Breast epithelium (tissue), 3 donors: ENCODE results near the gene CES5A.

Experiments
- POLR2A ChIP-seq: fragments of 450-650 bp; IDR thresholded peaks from one replicate; pipeline ENCODE4 v1.6.1; 2016; ENCODE audit warnings: antibody characterized with exemption, mild to moderate bottlenecking, moderate library complexity
- POLR2AphosphoS5 ChIP-seq, 3 donors: sonication (generic); formaldehyde crosslinking; IDR thresholded peaks; one replicate each; pipeline ENCODE4 v1.6.1; 2017; ENCODE audit warnings: antibody characterized with exemption in 3 of 3
- TF ChIP-seq, protein P1 (sequence below), 3 donors: fragments of 450-650 bp; IDR thresholded peaks; one replicate each; pipeline ENCODE4 v1.5.1; 2016 to 2017; ENCODE audit warnings: antibody characterized with exemption in 3 of 3, mild to moderate bottlenecking in 3 of 3, moderate library complexity in 3 of 3

DNA sequence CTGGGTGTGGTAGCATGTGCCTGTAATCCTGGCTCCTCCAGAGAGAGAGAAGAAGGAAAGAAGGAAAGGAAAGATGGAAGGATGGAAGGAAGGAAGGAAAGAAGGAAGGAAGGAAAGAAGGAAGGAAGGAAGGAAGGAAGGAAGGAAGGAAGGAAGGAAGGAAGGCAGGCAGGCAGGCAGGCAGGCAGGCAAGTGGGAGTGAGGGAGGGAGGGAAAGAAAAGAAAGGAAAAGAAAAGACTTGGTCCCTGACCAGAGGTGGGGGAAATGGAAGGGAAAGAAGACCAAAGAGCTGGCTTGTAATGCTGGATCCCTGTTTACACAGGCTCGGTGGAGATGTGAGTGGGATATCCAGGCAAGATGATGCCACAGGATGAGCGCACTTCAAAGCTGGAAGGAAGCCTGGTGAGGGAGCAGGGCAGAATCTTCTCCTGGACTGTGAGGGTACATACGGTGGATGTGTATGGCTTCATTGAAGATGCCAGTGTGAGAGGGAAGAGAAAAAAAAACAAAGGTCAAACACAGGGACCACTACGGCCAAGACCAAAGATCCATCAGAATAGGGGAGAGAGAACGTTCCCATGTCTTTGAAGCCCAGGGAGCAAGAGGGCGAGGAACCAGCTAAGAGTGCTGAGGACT is 44.4 kb downstream of the CES5A start:
- TF ChIP-seq, protein P1, sequence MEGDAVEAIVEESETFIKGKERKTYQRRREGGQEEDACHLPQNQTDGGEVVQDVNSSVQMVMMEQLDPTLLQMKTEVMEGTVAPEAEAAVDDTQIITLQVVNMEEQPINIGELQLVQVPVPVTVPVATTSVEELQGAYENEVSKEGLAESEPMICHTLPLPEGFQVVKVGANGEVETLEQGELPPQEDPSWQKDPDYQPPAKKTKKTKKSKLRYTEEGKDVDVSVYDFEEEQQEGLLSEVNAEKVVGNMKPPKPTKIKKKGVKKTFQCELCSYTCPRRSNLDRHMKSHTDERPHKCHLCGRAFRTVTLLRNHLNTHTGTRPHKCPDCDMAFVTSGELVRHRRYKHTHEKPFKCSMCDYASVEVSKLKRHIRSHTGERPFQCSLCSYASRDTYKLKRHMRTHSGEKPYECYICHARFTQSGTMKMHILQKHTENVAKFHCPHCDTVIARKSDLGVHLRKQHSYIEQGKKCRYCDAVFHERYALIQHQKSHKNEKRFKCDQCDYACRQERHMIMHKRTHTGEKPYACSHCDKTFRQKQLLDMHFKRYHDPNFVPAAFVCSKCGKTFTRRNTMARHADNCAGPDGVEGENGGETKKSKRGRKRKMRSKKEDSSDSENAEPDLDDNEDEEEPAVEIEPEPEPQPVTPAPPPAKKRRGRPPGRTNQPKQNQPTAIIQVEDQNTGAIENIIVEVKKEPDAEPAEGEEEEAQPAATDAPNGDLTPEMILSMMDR (IDR thresholded peaks at IDR 0.05) = no peak
- TF ChIP-seq POLR2A = no peak
- no peak for TF ChIP-seq POLR2AphosphoS5 (IDR thresholded peaks at IDR 0.05)
